GM12878 (cell line): ENCODE data around the gene CLEC4E. TPM values are rescaled to one million over a fixed set of nuclear protein-coding genes. Genes with fewer than 3 reads are reported as not detected.

ENCODE experiments used
- ATAC-seq: fragments of 200-7000 bp; cut with Tn5 transposase; 3 replicates; pipeline ENCODE4 v1.9.1; 2020; ENCODE audit warnings: mild to moderate bottlenecking, moderate library complexity
- BruUV-seq: library from RNA; stranded (reverse); fragments of 400-500 nt; replicated peaks from 2 replicates; lab custom pipeline; 2021; lab: Mats Ljungman, UMichigan
- CTCF ChIA-PET: fragments of 300-600 bp; sonication (Branson Sonifier 250); formaldehyde crosslinking; extraction: SDS; loops from one replicate; lab custom pipeline; 2021; ENCODE audit warnings: inconsistent platforms; lab: Yijun Ruan, JAX
- POLR2A ChIA-PET: fragments of 350-600 bp; formaldehyde crosslinking; extraction: SDS; loops from one replicate; lab custom pipeline; 2021; ENCODE audit warnings: inconsistent platforms; lab: Charles Lee
- RAD21 ChIA-PET: fragments of 300-600 bp; sonication (Branson Sonifier 250); formaldehyde crosslinking; loops from one replicate; lab custom pipeline; 2023; ENCODE audit warnings: antibody characterized with exemption; ENCODE audit not compliant: unreplicated experiment; lab: Charles Lee
- SMC1A ChIA-PET: fragments of 300-600 bp; sonication (Branson Sonifier 250); formaldehyde crosslinking; loops from one replicate; lab custom pipeline; 2023; ENCODE audit not compliant: unreplicated experiment, uncharacterized antibody; lab: Charles Lee
- DNase-seq: peaks from one replicate; pipeline ENCODE4 v3.0.0-alpha.2; 2011; ENCODE audit warnings: low read depth, low spot score
- FAIRE-seq: peaks from 3 replicates; lab custom pipeline; 2011; peaks lifted over from hg19 to GRCh38; lab: Jason Lieb, UNC
- H2AFZ ChIP-seq: 2 replicates; pipeline ENCODE4 v1.6.0; 2011; ENCODE audit warnings: low read depth, low read length, control low read depth; ENCODE audit not compliant: control insufficient read depth
- H3K27ac ChIP-seq: 2 replicates; pipeline ENCODE4 v1.5.1; 2011; ENCODE audit warnings: control low read depth; ENCODE audit not compliant: control insufficient read depth, insufficient read depth
- H3K27me3 ChIP-seq, 2 experiments: replicated peaks in 1 of 2; 2 replicates each; pipeline versions ENCODE4 v1.6.0 to v1.6.1; 2011; ENCODE audit warnings: low read length in 1 of 2; ENCODE audit not compliant: control insufficient read depth in 2 of 2, insufficient read depth in 2 of 2
- H3K36me3 ChIP-seq, 2 experiments: 2 replicates each; pipeline ENCODE4 v1.5.1; 2011; ENCODE audit warnings: low read length in 1 of 2; ENCODE audit not compliant: control insufficient read depth in 2 of 2, insufficient read depth in 2 of 2
- H3K4me1 ChIP-seq: 2 replicates; pipeline ENCODE4 v1.6.1; 2011; ENCODE audit warnings: mild to moderate bottlenecking, low read length, moderate library complexity, mixed read lengths; ENCODE audit not compliant: control insufficient read depth, insufficient read depth
- H3K4me2 ChIP-seq: 2 replicates; pipeline ENCODE4 v1.6.0; 2011; ENCODE audit warnings: control low read depth; ENCODE audit not compliant: control insufficient read depth, insufficient read depth
- H3K4me3 ChIP-seq: fragments of 200-600 bp; sonication (generic); 2 replicates; pipeline ENCODE4 v1.5.1; 2016
- H3K79me2 ChIP-seq: 2 replicates; pipeline ENCODE4 v1.6.0; 2011; ENCODE audit warnings: low read length; ENCODE audit not compliant: control insufficient read depth, insufficient read depth
- H3K9ac ChIP-seq: 2 replicates; pipeline ENCODE4 v1.8.0; 2011; ENCODE audit warnings: low read length, control low read depth, mixed read lengths; ENCODE audit not compliant: control insufficient read depth, insufficient read depth
- H3K9me3 ChIP-seq: replicated peaks from 3 replicates; pipeline ENCODE4 v1.5.1; 2011; ENCODE audit warnings: mild to moderate bottlenecking, low read length; ENCODE audit not compliant: control insufficient read depth, insufficient read depth
- H4K20me1 ChIP-seq: 2 replicates; pipeline ENCODE4 v1.6.0; 2011; ENCODE audit not compliant: control insufficient read depth, insufficient read depth
- PML ChIP-seq: IDR thresholded peaks from 2 replicates; pipeline ENCODE4 v1.6.1; 2012; ENCODE audit warnings: low read length, inconsistent platforms
- POLR2AphosphoS5 ChIP-seq: IDR thresholded peaks from 2 replicates; pipeline ENCODE4 v1.6.1; 2011; ENCODE audit warnings: mild to moderate bottlenecking, low read length, inconsistent platforms
- SP1 ChIP-seq: IDR thresholded peaks from one replicate; pipeline ENCODE4 v1.6.1; 2011; ENCODE audit warnings: low read depth, low read length
- ZNF592 ChIP-seq: fragments of 450-650 bp; IDR thresholded peaks from 2 replicates; pipeline ENCODE4 v1.6.1; 2017; ENCODE audit warnings: mild to moderate bottlenecking, moderate library complexity
- WGBS: methylation state at CpG from one replicate; pipeline ENCODE4 v1.1.6; 2016; ENCODE audit warnings: low lambda C conversion rate; ENCODE audit not compliant: insufficient replicate concordance, insufficient coverage; ENCODE audit errors: missing lambda C conversion rate; 5-methylcytosine and 5-hydroxymethylcytosine counted together
- in situ Hi-C: fragments of 300-500 bp; cut with MboI; formaldehyde crosslinking; loops from 9 replicates; pipeline ENCODE4 v1.14.3; 2018; ENCODE audit warnings: mixed read lengths
- intact Hi-C: fragments of 100-400 bp; cut with micrococcal nuclease; formaldehyde crosslinking; loops from one replicate; pipeline ENCODE4 v1.14.2; 2022; ENCODE audit not compliant: unreplicated experiment
- polyA plus RNA-seq, 11 experiments: library from polyadenylated mRNA; depleted of rRNA in 4 of 11; unstranded in 6 of 11; stranded (reverse) in 5 of 11; fragments of >200 nt; fragmentation: Nextera tagmentation in 4 of 11; fragmentation: Illumina TruSeq in 1 of 11; extraction: Ambion mirVana in 4 of 11; extraction: Trizol in 1 of 11; gene quantifications; 1 replicate in 1 of 11; 2 replicates in 10 of 11; pipeline versions ENCODE4 v1.2.1 to v1.2.3, GENCODE V29; 2011 to 2016; ENCODE audit warnings: inconsistent platforms in 2 of 11, missing spikeins in 2 of 11, low read depth in 1 of 11
- total RNA-seq, 4 experiments: library from RNA; depleted of rRNA in 3 of 4; stranded (reverse); fragments of >200 nt in 3 of 4; fragmentation: Illumina TruSeq in 1 of 4; extraction: Trizol in 1 of 4; gene quantifications; 2 replicates each; pipeline versions ENCODE4 v1.2.1 to v1.2.3, GENCODE V29; 2013 to 2021

CLEC4E gene
- total and polyA plus RNA-seq, 10 of the 15 experiments (the other 5 are each of a cell fraction or from before 2014, with no cell fraction given) = not detected

- H2AFZ ChIP-seq = no peak overlapping the region
- no peak overlapping the region for H3K27ac ChIP-seq
- intact Hi-C loops (no loop called here), in situ Hi-C loops (no loop called here)
- H3K36me3 ChIP-seq = no peaks in the 10 kb centered on the region
- ChIA-PET SMC1A (interaction anchor here (1.0 kb wide), 1 partner anchor 21 kb away, joined by 3 read pairs; no protein-coding TSS in a partner anchor), RAD21 (no interaction called here), POLR2A (no interaction called here), CTCF (interaction anchor here (1.4 to 2.3 kb wide), 2 partner anchors 20 to 45 kb away, joined by 5 to 8 read pairs; no protein-coding TSS in a partner anchor)
- no peaks in the 10 kb centered on the region for H4K20me1 ChIP-seq
- H3K4me3 ChIP-seq = no peak overlapping the region
- H3K4me1 ChIP-seq = no peaks in the 10 kb centered on the region
- DNase-seq (no peak), ATAC-seq (no peak), FAIRE-seq (no peak)
- no peak overlapping the region for H3K4me2 ChIP-seq
- no peaks in the 10 kb centered on the region for H3K79me2 ChIP-seq
- TF ChIP-seq ZNF592 = no peak
- TF ChIP-seq POLR2AphosphoS5 = no peak
- no peak for TF ChIP-seq SP1
- no peak for TF ChIP-seq PML
- BruUV-seq = no TSS peak
- 76% methylated on average over 22 of the region's 22 CpGs for WGBS
- H3K9ac ChIP-seq = no peak overlapping the region
- no peaks in the 10 kb centered on the region for H3K27me3 ChIP-seq
- peaks cover 4% of the 10 kb centered on the region; the same call in 2 of the 3 replicates for H3K9me3 ChIP-seq
Measured at GRCh38 chr12:8564656-8565055, 24.0 kb upstream of the CLEC4E start.
